GM23338 (cell line): Measurements from ENCODE around the gene SUPT3H. TPM values are rescaled to one million over a fixed set of nuclear protein-coding genes. Genes with fewer than 3 reads are reported as not detected.

Experiments
- ATAC-seq: fragments of 200-7000 bp; cut with Tn5 transposase; 3 replicates; pipeline ENCODE4 v1.9.1; 2020
- DNase-seq: peaks from one replicate; pipeline ENCODE4 v3.0.0-alpha.2; 2015; ENCODE audit warnings: low spot score
- H2AFZ ChIP-seq: fragments of 200-600 bp; sonication (generic); 2 replicates; pipeline ENCODE4 v1.8.0; 2016; ENCODE audit warnings: antibody characterized with exemption, mild to moderate bottlenecking, moderate library complexity
- H3F3A ChIP-seq: fragments of 200-600 bp; sonication (generic); replicated peaks from 2 replicates; pipeline ENCODE4 v1.8.0; 2017; ENCODE audit warnings: antibody characterized with exemption, mixed run types, low read depth
- H3K27ac ChIP-seq: fragments of 200-600 bp; sonication (generic); 2 replicates; pipeline ENCODE4 v1.6.1; 2016; ENCODE audit warnings: low read depth
- H3K27me3 ChIP-seq: fragments of 200-600 bp; sonication (generic); 2 replicates; pipeline ENCODE4 v1.8.0; 2016; ENCODE audit warnings: mild to moderate bottlenecking, mixed run types, moderate library complexity; ENCODE audit not compliant: insufficient read depth
- H3K36me3 ChIP-seq: fragments of 200-600 bp; sonication (generic); 2 replicates; pipeline ENCODE4 v1.8.0; 2016; ENCODE audit warnings: mild to moderate bottlenecking; ENCODE audit not compliant: insufficient read depth
- H3K4me1 ChIP-seq: fragments of 200-600 bp; sonication (generic); 2 replicates; pipeline ENCODE4 v1.8.0; 2016; ENCODE audit warnings: mild to moderate bottlenecking, moderate library complexity; ENCODE audit not compliant: insufficient read depth
- H3K4me2 ChIP-seq: fragments of 200-600 bp; sonication (generic); 2 replicates; pipeline ENCODE4 v1.7.1; 2017; ENCODE audit warnings: mixed run types
- H3K4me3 ChIP-seq: fragments of 200-600 bp; sonication (generic); 2 replicates; pipeline ENCODE4 v1.6.1; 2016; ENCODE audit warnings: mixed run types
- H3K79me2 ChIP-seq: fragments of 200-600 bp; sonication (generic); replicated peaks from 2 replicates; pipeline ENCODE4 v1.8.0; 2017; ENCODE audit warnings: mild to moderate bottlenecking; ENCODE audit not compliant: insufficient read depth
- H3K9me2 ChIP-seq: fragments of 200-600 bp; sonication (generic); 2 replicates; pipeline ENCODE4 v1.8.0; 2017; ENCODE audit not compliant: insufficient read depth
- H4K20me1 ChIP-seq: fragments of 200-600 bp; sonication (generic); replicated peaks from 2 replicates; pipeline ENCODE4 v1.8.0; 2017; ENCODE audit warnings: mild to moderate bottlenecking; ENCODE audit not compliant: insufficient read depth
- H3K27ac Mint-ChIP-seq: 2 replicates; pipeline ENCODE4 v1.8.0; 2020; ENCODE audit warnings: inconsistent platforms, mild to moderate bottlenecking, moderate library complexity, mixed read lengths
- H3K27me3 Mint-ChIP-seq: 3 replicates; pipeline ENCODE4 v1.8.0; 2022; ENCODE audit warnings: low read depth, mild to moderate bottlenecking, moderate library complexity, mixed read lengths, inconsistent platforms; ENCODE audit not compliant: insufficient read depth, poor library complexity
- H3K36me3 Mint-ChIP-seq: 3 replicates; pipeline ENCODE4 v1.8.0; 2021; ENCODE audit warnings: low read depth, mild to moderate bottlenecking, inconsistent platforms, moderate library complexity, mixed read lengths
- H3K4me1 Mint-ChIP-seq: 3 replicates; pipeline ENCODE4 v1.8.0; 2020; ENCODE audit warnings: mild to moderate bottlenecking, inconsistent platforms, mixed read lengths
- H3K4me3 Mint-ChIP-seq: 3 replicates; pipeline ENCODE4 v1.8.0; 2021; ENCODE audit warnings: moderate library complexity, mild to moderate bottlenecking, inconsistent platforms, mixed read lengths
- H3K9me3 Mint-ChIP-seq: 3 replicates; pipeline ENCODE4 v1.8.0; 2020; ENCODE audit warnings: moderate library complexity, mild to moderate bottlenecking, inconsistent platforms, mixed read lengths
- CTCF ChIP-seq, 2 experiments: fragments of 200-600 bp in 1 of 2; sonication (generic) in 1 of 2; conservative IDR thresholded peaks; 2 replicates each; pipeline versions ENCODE4 v1.5.1 to v1.6.1; 2016 to 2017; ENCODE audit warnings: antibody characterized with exemption in 2 of 2, low read depth in 2 of 2, mild to moderate bottlenecking in 2 of 2, moderate library complexity in 1 of 2
- EZH2 ChIP-seq: fragments of 200-600 bp; sonication (generic); IDR thresholded peaks from one replicate; pipeline ENCODE4 v1.8.0; 2017; ENCODE audit warnings: antibody characterized with exemption, mild to moderate bottlenecking, low read depth; ENCODE audit not compliant: unreplicated experiment
- EZH2phosphoT487 ChIP-seq: fragments of 200-600 bp; sonication (generic); IDR thresholded peaks from one replicate; pipeline ENCODE4 v1.8.1; 2018; ENCODE audit warnings: antibody characterized with exemption; ENCODE audit not compliant: unreplicated experiment
- NANOG ChIP-seq: IDR thresholded peaks from 2 replicates; pipeline ENCODE4 v1.6.1; 2016; ENCODE audit warnings: antibody characterized with exemption, borderline replicate concordance
- POLR2AphosphoS5 ChIP-seq: IDR thresholded peaks from 2 replicates; pipeline ENCODE4 v1.6.1; 2016; ENCODE audit warnings: antibody characterized with exemption, low read depth
- REST ChIP-seq: IDR thresholded peaks from one replicate; pipeline ENCODE4 v1.6.1; 2018; ENCODE audit warnings: antibody characterized with exemption; ENCODE audit not compliant: unreplicated experiment
- STAT1 ChIP-seq: IDR thresholded peaks from one replicate; pipeline ENCODE4 v1.6.1; 2016; ENCODE audit warnings: antibody characterized with exemption; ENCODE audit not compliant: unreplicated experiment
- ZNF114 ChIP-seq: fragments of 250-450 bp; sonication (Bioruptor Pico); IDR thresholded peaks from 2 replicates; pipeline ENCODE4 v1.5.0; 2020; ENCODE audit warnings: mild to moderate bottlenecking, moderate library complexity
- ZNF331 ChIP-seq: fragments of 250-450 bp; sonication (Bioruptor Pico); IDR thresholded peaks from 2 replicates; pipeline ENCODE4 v1.5.0; 2020; ENCODE audit warnings: low read depth, mild to moderate bottlenecking, moderate library complexity
- polyA plus RNA-seq: library from polyadenylated mRNA; unstranded; fragments of >200 nt; fragmentation: Nextera tagmentation; extraction: Ambion mirVana; gene quantifications from 2 replicates; pipeline ENCODE4 v1.2.1, GENCODE V29; 2016
- total RNA-seq: library from RNA; depleted of rRNA; stranded (reverse); fragments of >200 nt; shearing (Covaris generic); gene quantifications from 2 replicates; pipeline ENCODE4 v1.2.3, GENCODE V29; 2014
- TF ChIP-seq, protein P1 (sequence below): IDR thresholded peaks from 2 replicates; pipeline ENCODE4 v1.6.1; 2016; ENCODE audit warnings: antibody characterized with exemption

The SUPT3H gene
- total and polyA plus RNA-seq, 2 experiments from 2014 or later: 11.4 to 30.1 TPM

- peaks cover 35% of the 10 kb centered on the region for H3K27me3 Mint-ChIP-seq
Observed at GRCh38 chr6:45416700-45417099, 39.0 kb upstream of the SUPT3H start.

DNA sequence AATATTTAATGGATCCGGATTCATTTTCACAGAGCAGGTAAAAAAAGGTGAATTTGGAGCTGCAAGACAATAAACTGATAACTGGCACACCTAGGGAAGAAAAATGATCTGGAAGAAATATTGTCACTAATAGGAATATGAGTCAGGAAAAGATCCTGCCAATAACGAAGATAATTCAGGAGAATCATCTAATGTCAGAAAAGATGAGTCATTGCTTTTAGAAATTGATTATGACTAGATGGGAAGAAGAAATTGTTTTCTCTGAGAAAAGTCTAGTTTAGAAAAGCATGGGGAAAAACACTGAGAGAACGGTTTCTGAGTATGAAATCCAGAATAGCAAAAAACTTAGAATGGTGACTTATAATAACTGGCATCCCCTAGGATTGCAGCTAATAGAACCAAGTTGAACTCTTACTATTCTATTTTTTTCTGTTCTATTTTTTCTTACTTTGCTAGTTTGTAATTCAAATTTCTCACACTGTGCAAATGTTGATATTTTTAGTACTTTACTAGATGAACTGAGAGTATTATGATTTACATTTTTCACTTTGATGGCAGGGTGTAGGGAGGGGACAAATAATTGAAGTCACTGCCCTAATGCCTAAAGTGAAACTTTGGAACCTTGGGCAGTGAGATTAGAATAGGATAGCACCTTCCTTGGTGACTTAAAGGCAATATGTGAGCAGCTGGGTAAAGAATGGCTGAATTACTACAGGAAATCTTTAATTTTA, 38.2 kb upstream of the SUPT3H start:
- peaks cover 13% of the 10 kb centered on the region for H3K4me1 Mint-ChIP-seq
- H3K36me3 ChIP-seq: no peaks in the 10 kb centered on the region
- H3K4me3 Mint-ChIP-seq: no peak overlapping the region
- no peak overlapping the region for H3K4me2 ChIP-seq
- no peak overlapping the region for H3K4me3 ChIP-seq
- peaks cover 21% of the 10 kb centered on the region for H3K4me1 ChIP-seq
- no peaks in the 10 kb centered on the region for H3F3A ChIP-seq
- DNase-seq: no peak
- no peak for ATAC-seq
- no peaks in the 10 kb centered on the region for H4K20me1 ChIP-seq
- peaks cover 27% of the 10 kb centered on the region for H3K27me3 Mint-ChIP-seq
- H3K36me3 Mint-ChIP-seq: no peaks in the 10 kb centered on the region
- H3K27ac ChIP-seq: no peak overlapping the region
- H3K79me2 ChIP-seq: no peaks in the 10 kb centered on the region
- H3K9me3 Mint-ChIP-seq: no peaks in the 10 kb centered on the region
- H2AFZ ChIP-seq: no peak overlapping the region
- no peaks in the 10 kb centered on the region for H3K9me2 ChIP-seq
- H3K27ac Mint-ChIP-seq: no peak overlapping the region
- peaks cover 59% of the 10 kb centered on the region for H3K27me3 ChIP-seq
- no peak for TF ChIP-seq STAT1
- TF ChIP-seq REST: no peak
- no peak for TF ChIP-seq POLR2AphosphoS5
- no peak for TF ChIP-seq ZNF331
- no peak for TF ChIP-seq EZH2phosphoT487
- TF ChIP-seq CTCF (conservative IDR thresholded peaks at IDR 0.05; ENCODE audit: low read depth in 2 of 2): no peak

More at GRCh38 chr6:45416700-45417099, 39.0 kb upstream of the SUPT3H start:
- H3K4me3 Mint-ChIP-seq: no peak overlapping the region
- Histone ChIP-seq H3K27ac (no peak overlapping the region), H3K4me2 (no peak overlapping the region), H3F3A (no peaks in the 10 kb centered on the region), H3K27me3 (peaks cover 67% of the 10 kb centered on the region), H3K4me3 (no peak overlapping the region), H2AFZ (no peak overlapping the region), H3K79me2 (no peaks in the 10 kb centered on the region), H3K4me1 (peaks cover 24% of the 10 kb centered on the region), H3K9me2 (no peaks in the 10 kb centered on the region), H4K20me1 (no peaks in the 10 kb centered on the region), H3K36me3 (no peaks in the 10 kb centered on the region)
- H3K36me3 Mint-ChIP-seq: no peaks in the 10 kb centered on the region; the same call in 2 of the 3 replicates
- TF ChIP-seq CTCF (conservative IDR thresholded peaks at IDR 0.05; ENCODE audit: low read depth in 2 of 2) (no peak), EZH2phosphoT487 (no peak), NANOG (no peak), ZNF331 (no peak), STAT1 (no peak), ZNF114 (CRISPR knock-in tag) (no peak), EZH2 (no peak)
- TF ChIP-seq, protein P1, sequence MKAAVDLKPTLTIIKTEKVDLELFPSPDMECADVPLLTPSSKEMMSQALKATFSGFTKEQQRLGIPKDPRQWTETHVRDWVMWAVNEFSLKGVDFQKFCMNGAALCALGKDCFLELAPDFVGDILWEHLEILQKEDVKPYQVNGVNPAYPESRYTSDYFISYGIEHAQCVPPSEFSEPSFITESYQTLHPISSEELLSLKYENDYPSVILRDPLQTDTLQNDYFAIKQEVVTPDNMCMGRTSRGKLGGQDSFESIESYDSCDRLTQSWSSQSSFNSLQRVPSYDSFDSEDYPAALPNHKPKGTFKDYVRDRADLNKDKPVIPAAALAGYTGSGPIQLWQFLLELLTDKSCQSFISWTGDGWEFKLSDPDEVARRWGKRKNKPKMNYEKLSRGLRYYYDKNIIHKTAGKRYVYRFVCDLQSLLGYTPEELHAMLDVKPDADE: no peak
- no peak overlapping the region for H3K27ac Mint-ChIP-seq
- no peaks in the 10 kb centered on the region for H3K9me3 Mint-ChIP-seq
- DNase-seq (no peak), ATAC-seq (no peak)
- peaks cover 18% of the 10 kb centered on the region for H3K4me1 Mint-ChIP-seq
